Measurements from ENCODE around the gene TYK2. TPM values are rescaled to one million over a fixed set of nuclear protein-coding genes. Genes with fewer than 3 reads are reported as not detected.

The TYK2 gene
- total RNA-seq, 1 donor from 2014 or later = 131 TPM

GRCh38 chr19:10418485-10419199, 38.3 kb upstream of the TYK2 start:
- peaks cover 80% of the 10 kb centered on the region for H3K27me3 Mint-ChIP-seq

GRCh38 chr19:10418235-10418484, 37.8 kb upstream of the TYK2 start:
- no peak for TF ChIP-seq CTCF (conservative IDR thresholded peaks at IDR 0.05)
- Mint-ChIP-seq H3K36me3 (peaks cover 3% of the 10 kb centered on the region), H3K27me3 (peaks cover 77% of the 10 kb centered on the region), H3K27ac (peak overlapping the region; percentile 53), H3K4me3 (peak overlapping the region; percentile 81), H3K4me1 (ENCODE audit: unreplicated experiment) (peaks cover 25% of the 10 kb centered on the region), H3K9me3 (no peaks in the 10 kb centered on the region)
- DNase-seq (ENCODE audit: extremely low spot score, unreplicated experiment) = no peak

More at GRCh38 chr19:10418485-10419199, 38.3 kb upstream of the TYK2 start:
- Mint-ChIP-seq H3K4me3 (peak overlapping the region; percentile 81), H3K36me3 (peaks cover 3% of the 10 kb centered on the region), H3K4me1 (ENCODE audit: unreplicated experiment) (peaks cover 25% of the 10 kb centered on the region), H3K9me3 (no peaks in the 10 kb centered on the region), H3K27ac (peak overlapping the region; percentile 53)
- TF ChIP-seq CTCF (conservative IDR thresholded peaks at IDR 0.05) = no peak
- DNase-seq (ENCODE audit: extremely low spot score, unreplicated experiment) = no peak

GRCh38 chr19:10417541-10418234, 37.3 kb upstream of the TYK2 start:
- DNase-seq (ENCODE audit: extremely low spot score, unreplicated experiment) = no peak
- peak overlapping the region; percentile 53 for H3K27ac Mint-ChIP-seq
- peaks cover 3% of the 10 kb centered on the region for H3K36me3 Mint-ChIP-seq
- H3K9me3 Mint-ChIP-seq = no peaks in the 10 kb centered on the region
- peaks cover 25% of the 10 kb centered on the region for H3K4me1 Mint-ChIP-seq (ENCODE audit: unreplicated experiment)
- peaks cover 77% of the 10 kb centered on the region for H3K27me3 Mint-ChIP-seq
- no peak for TF ChIP-seq CTCF (conservative IDR thresholded peaks at IDR 0.05)
- peak overlapping the region; percentile 81 for H3K4me3 Mint-ChIP-seq

GRCh38 chr19:10416380-10417257, 36.2 kb upstream of the TYK2 start:
- Mint-ChIP-seq H3K27ac (peak overlapping the region; percentile 89), H3K4me1 (ENCODE audit: unreplicated experiment) (peaks cover 20% of the 10 kb centered on the region), H3K27me3 (peaks cover 75% of the 10 kb centered on the region), H3K36me3 (peaks cover 3% of the 10 kb centered on the region), H3K9me3 (no peaks in the 10 kb centered on the region), H3K4me3 (peak overlapping the region; percentile 77)
- peak; percentile 92 for DNase-seq (ENCODE audit: extremely low spot score, unreplicated experiment)
- peak; percentile 93 for TF ChIP-seq CTCF (conservative IDR thresholded peaks at IDR 0.05)

GRCh38 chr19:10416083-10416379, 35.7 kb upstream of the TYK2 start:
- peaks cover 3% of the 10 kb centered on the region for H3K36me3 Mint-ChIP-seq

More at GRCh38 chr19:10416083-10416379, 35.7 kb upstream of the TYK2 start:
- Mint-ChIP-seq H3K27ac (no peak overlapping the region), H3K4me3 (peak overlapping the region; percentile 64), H3K9me3 (no peaks in the 10 kb centered on the region), H3K27me3 (peaks cover 75% of the 10 kb centered on the region), H3K4me1 (ENCODE audit: unreplicated experiment) (peaks cover 20% of the 10 kb centered on the region)
- DNase-seq (ENCODE audit: extremely low spot score, unreplicated experiment) = no peak
- TF ChIP-seq CTCF (conservative IDR thresholded peaks at IDR 0.05) = no peak

All from type B pancreatic cell (in vitro differentiated cells).